K562 (cell line): ENCODE data around the gene ASPRV1. TPM values are rescaled to one million over a fixed set of nuclear protein-coding genes. Genes with fewer than 3 reads are reported as not detected.

ENCODE experiments used
- CAMTA2 ChIP-seq: fragments of 250-450 bp; sonication (Bioruptor Pico); conservative IDR thresholded peaks from 2 replicates; pipeline ENCODE4 v1.5.1; 2022
- CREBBP ChIP-seq: IDR thresholded peaks from one replicate; pipeline ENCODE4 v1.6.1; 2012; ENCODE audit warnings: low read depth, mild to moderate bottlenecking, control low read depth, inconsistent platforms, low read length
- CREM ChIP-seq: IDR thresholded peaks from 2 replicates; pipeline ENCODE4 v1.6.1; 2014; ENCODE audit warnings: antibody characterized with exemption, low read depth
- MEIS2 ChIP-seq: fragments of 450-650 bp; IDR thresholded peaks from 2 replicates; pipeline ENCODE4 v1.6.1; 2014; ENCODE audit warnings: mild to moderate bottlenecking; ENCODE audit not compliant: partially characterized antibody
- MYC ChIP-seq, 2 experiments: fragments of 250-450 bp in 1 of 2; sonication (Bioruptor Pico) in 1 of 2; IDR thresholded peaks; 2 replicates each; pipeline versions ENCODE4 v1.5.1 to v1.6.1; 2012 to 2021; ENCODE audit warnings: low read depth in 2 of 2, borderline replicate concordance in 1 of 2, improper control_type of control experiment in 1 of 2, low read length in 1 of 2, mild to moderate bottlenecking in 1 of 2, moderate library complexity in 1 of 2
- NFYB ChIP-seq: IDR thresholded peaks from 2 replicates; pipeline ENCODE4 v1.6.1; 2011; ENCODE audit warnings: mild to moderate bottlenecking, moderate library complexity; ENCODE audit not compliant: insufficient read length; ENCODE audit errors: extremely low read depth
- NR3C1 ChIP-seq: sonication (generic); formaldehyde crosslinking; IDR thresholded peaks from 2 replicates; pipeline ENCODE4 v1.8.1; 2022; ENCODE audit warnings: missing genetic modification reagents
- SUPT5H ChIP-seq: fragments of 450-650 bp; IDR thresholded peaks from 2 replicates; pipeline ENCODE4 v1.6.1; 2016
- XRCC4 ChIP-seq: IDR thresholded peaks from one replicate; pipeline ENCODE4 v1.6.1; 2011; ENCODE audit not compliant: insufficient read depth, insufficient read length; ENCODE audit errors: extremely low read depth
- XRCC5 ChIP-seq: fragments of 200-400 bp; formaldehyde crosslinking; IDR thresholded peaks from 2 replicates; pipeline ENCODE4 v1.6.1; 2017; ENCODE audit warnings: low read depth, mild to moderate bottlenecking, low read length
- ZC3H11A ChIP-seq: IDR thresholded peaks from 2 replicates; pipeline ENCODE4 v1.6.1; 2012; ENCODE audit warnings: low read depth, low read length, improper control_type of control experiment
- ZNF586 ChIP-seq: fragments of 450-650 bp; formaldehyde crosslinking; conservative IDR thresholded peaks from 2 replicates; pipeline ENCODE4 v1.4.0; 2020; ENCODE audit warnings: mild to moderate bottlenecking, moderate library complexity
- polyA plus RNA-seq, 8 experiments: library from polyadenylated mRNA; depleted of rRNA in 4 of 8; stranded (reverse) in 5 of 8; unstranded in 3 of 8; fragments of >200 nt; fragmentation: Nextera tagmentation in 2 of 8; fragmentation: Illumina TruSeq in 1 of 8; extraction: Ambion mirVana in 2 of 8; extraction: Trizol in 1 of 8; gene quantifications; 2 replicates each; pipeline versions ENCODE4 v1.2.1 to v1.2.3, GENCODE V29; 2011 to 2014; ENCODE audit warnings: inconsistent platforms in 1 of 8, missing spikeins in 1 of 8
- total RNA-seq, 7 experiments: library from RNA; depleted of rRNA in 6 of 7; stranded (reverse); fragments of >200 nt in 6 of 7; fragmentation: Illumina TruSeq in 2 of 7; extraction: Trizol in 2 of 7; gene quantifications; 2 replicates each; pipeline versions ENCODE4 v1.2.1 to v1.2.3, GENCODE V29; 2011 to 2021; ENCODE audit warnings: low replicate concordance in 1 of 7
- TF ChIP-seq, protein P1 (sequence below): sonication (generic); formaldehyde crosslinking; IDR thresholded peaks from 2 replicates; pipeline ENCODE4 v1.9.0; 2022; ENCODE audit warnings: mild to moderate bottlenecking, missing genetic modification reagents
- TF ChIP-seq, protein P2 (sequence below): sonication (generic); formaldehyde crosslinking; IDR thresholded peaks from 2 replicates; pipeline ENCODE4 v1.5.0; 2020; ENCODE audit warnings: missing genetic modification reagents
- TF ChIP-seq, protein P3 (sequence below), 2 experiments: fragments of 450-650 bp; IDR thresholded peaks; 2 replicates each; pipeline ENCODE4 v1.6.1; 2016; ENCODE audit warnings: mild to moderate bottlenecking in 2 of 2, borderline replicate concordance in 1 of 2, low read depth in 1 of 2, moderate library complexity in 1 of 2

ASPRV1 gene
- total and polyA plus RNA-seq, 9 of the 15 experiments (the other 6 are each of a cell fraction or from before 2014, with no cell fraction given), result 0.17 to 0.72 (median 0.47) TPM; not detected in 1

DNA sequence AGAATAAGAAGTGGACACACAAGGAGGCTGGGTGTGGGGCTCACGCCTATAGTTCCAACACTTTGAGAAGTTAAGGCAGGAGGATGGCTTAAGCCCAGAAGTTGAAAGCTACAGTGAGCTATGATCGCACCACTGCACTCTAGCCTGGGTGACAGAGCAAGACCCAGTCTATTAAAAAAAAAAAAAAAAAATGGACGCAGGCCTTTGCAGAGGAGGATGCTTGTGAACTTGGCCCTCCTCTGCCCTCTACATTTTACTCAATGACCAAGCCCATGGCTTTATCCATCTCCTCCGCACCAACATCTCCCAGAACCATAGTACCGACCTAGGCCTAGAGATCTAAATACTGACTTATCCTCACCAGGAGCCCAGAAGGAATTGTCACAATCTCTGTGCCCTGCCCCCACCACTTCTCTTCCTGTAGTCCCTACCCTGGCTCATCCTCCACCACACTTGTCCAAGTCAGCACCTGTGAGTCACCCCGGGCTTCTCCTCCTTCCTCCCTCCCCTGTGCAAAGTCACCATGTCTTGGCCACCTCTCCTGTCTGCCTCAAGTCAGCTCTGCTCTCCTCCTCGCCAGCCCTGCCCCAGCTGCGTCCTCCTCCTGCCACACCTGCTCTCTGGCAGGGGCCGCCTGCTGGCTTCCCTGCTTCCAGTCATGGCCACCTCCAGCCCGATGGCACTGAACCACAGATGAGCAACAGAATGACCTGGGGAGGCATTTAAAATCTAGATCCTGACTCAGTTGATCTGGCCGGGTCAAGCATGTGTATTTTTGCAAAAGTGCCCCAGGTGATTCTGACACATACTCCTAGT, 35.8 kb upstream of the ASPRV1 start (continued):
- TF ChIP-seq XRCC4, result no peak
- no peak for TF ChIP-seq MYC (IDR thresholded peaks at IDR 0.05; ENCODE audit: low read depth, low read length)
- TF ChIP-seq MYC (CRISPR knock-in tag; IDR thresholded peaks at IDR 0.05; ENCODE audit: borderline replicate concordance, low read depth), result no peak
- TF ChIP-seq ZC3H11A, result no peak
- TF ChIP-seq, protein P1, sequence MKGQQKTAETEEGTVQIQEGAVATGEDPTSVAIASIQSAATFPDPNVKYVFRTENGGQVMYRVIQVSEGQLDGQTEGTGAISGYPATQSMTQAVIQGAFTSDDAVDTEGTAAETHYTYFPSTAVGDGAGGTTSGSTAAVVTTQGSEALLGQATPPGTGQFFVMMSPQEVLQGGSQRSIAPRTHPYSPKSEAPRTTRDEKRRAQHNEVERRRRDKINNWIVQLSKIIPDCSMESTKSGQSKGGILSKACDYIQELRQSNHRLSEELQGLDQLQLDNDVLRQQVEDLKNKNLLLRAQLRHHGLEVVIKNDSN (CRISPR knock-in tag), result no peak
- peak; percentile 44 for TF ChIP-seq MEIS2
- TF ChIP-seq NR3C1 (CRISPR knock-in tag), result no peak
- TF ChIP-seq, protein P2, sequence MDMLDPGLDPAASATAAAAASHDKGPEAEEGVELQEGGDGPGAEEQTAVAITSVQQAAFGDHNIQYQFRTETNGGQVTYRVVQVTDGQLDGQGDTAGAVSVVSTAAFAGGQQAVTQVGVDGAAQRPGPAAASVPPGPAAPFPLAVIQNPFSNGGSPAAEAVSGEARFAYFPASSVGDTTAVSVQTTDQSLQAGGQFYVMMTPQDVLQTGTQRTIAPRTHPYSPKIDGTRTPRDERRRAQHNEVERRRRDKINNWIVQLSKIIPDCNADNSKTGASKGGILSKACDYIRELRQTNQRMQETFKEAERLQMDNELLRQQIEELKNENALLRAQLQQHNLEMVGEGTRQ (CRISPR knock-in tag), result no peak
- TF ChIP-seq CREM, result no peak; the same call in 1 of the 2 replicates
- TF ChIP-seq CREBBP, result no peak
- no peak for TF ChIP-seq CAMTA2
- TF ChIP-seq ZNF586 (CRISPR knock-in tag), result no peak
- TF ChIP-seq NFYB, result no peak
- no peak for TF ChIP-seq XRCC5
- TF ChIP-seq, protein P3, sequence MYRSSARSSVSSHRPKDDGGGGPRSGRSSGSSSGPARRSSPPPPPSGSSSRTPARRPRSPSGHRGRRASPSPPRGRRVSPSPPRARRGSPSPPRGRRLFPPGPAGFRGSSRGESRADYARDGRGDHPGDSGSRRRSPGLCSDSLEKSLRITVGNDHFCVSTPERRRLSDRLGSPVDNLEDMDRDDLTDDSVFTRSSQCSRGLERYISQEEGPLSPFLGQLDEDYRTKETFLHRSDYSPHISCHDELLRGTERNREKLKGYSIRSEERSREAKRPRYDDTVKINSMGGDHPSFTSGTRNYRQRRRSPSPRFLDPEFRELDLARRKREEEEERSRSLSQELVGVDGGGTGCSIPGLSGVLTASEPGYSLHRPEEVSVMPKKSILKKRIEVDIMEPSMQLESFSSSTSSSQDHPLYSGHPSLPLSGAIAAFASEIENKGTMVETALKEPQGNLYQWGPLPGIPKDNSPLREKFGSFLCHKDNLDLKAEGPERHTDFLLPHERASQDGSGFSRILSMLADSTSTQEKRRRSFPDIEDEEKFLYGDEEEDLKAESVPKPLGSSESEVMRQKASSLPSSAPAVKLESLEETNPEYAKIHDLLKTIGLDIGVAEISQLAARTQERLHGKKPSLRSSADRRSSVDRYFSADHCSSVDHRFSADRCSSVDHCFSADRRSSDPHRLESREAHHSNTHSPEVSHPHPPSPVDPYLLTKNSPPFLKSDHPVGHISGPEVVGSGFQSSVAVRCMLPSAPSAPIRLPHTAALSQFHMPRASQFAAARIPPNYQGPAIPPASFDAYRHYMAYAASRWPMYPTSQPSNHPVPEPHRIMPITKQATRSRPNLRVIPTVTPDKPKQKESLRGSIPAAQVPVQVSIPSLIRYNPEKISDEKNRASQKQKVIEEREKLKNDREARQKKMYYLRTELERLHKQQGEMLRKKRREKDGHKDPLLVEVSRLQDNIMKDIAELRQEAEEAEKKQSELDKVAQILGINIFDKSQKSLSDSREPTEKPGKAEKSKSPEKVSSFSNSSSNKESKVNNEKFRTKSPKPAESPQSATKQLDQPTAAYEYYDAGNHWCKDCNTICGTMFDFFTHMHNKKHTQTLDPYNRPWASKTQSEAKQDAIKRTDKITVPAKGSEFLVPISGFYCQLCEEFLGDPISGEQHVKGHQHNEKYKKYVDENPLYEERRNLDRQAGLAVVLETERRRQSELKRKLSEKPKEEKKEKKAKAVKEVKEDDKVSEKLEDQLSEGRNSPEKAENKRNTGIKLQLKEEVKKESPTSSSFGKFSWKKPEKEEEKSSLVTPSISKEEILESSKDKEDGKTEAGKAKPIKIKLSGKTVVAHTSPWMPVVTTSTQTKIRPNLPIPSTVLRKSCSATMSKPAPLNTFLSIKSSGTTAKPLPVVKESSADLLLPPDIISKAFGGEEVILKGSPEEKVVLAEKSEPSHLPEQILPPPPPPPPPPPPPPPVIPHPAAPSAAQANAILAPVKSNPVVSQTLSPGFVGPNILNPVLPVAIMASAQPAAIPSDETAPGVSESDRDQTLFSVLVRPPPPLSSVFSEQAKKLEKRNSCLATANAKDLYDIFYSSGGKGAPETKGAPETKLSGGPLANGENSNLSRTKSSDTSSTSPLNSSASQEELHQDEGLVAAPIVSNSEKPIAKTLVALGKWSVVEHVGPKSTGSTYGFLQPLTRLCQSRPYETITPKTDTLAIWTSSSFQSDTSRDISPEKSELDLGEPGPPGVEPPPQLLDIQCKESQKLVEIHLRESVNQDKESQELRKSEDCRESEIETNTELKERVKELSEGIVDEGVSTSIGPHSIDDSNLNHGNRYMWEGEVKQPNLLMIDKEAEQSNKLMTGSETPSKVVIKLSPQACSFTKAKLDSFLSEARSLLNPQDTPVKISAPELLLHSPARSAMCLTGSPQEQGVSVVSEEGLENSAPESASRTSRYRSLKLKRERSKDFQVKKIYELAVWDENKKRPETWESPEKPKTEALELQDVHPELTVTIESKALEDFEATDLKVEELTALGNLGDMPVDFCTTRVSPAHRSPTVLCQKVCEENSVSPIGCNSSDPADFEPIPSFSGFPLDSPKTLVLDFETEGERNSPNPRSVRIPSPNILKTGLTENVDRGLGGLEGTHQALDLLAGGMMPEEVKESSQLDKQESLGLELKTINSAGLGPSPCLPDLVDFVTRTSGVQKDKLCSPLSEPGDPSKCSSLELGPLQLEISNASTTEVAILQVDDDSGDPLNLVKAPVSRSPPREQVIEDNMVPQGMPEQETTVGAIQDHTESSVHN (IDR thresholded peaks at IDR 0.05; ENCODE audit: borderline replicate concordance in 1 of 2, low read depth in 1 of 2), result 0 out of 4 replicates have a peak, but pooled peaks of 1 of the 2 experiments have one; percentile 43
- no peak for TF ChIP-seq SUPT5H
